ENCODE data around the gene IRS2. TPM values are rescaled to one million over a fixed set of nuclear protein-coding genes. Genes with fewer than 3 reads are reported as not detected.
A peak's percentile ranks its signal among the peaks of the same experiment; 100 is the strongest.
"Not testable (repeated sequence)": the region's sequence is repeated elsewhere in the genome, so short reads cannot be mapped to it uniquely, and the experiment has no call there.

IRS2 gene
- total and polyA plus RNA-seq, 3 donors from 2014 or later: 6.9 to 33.4 (median 23.9) TPM

DNA sequence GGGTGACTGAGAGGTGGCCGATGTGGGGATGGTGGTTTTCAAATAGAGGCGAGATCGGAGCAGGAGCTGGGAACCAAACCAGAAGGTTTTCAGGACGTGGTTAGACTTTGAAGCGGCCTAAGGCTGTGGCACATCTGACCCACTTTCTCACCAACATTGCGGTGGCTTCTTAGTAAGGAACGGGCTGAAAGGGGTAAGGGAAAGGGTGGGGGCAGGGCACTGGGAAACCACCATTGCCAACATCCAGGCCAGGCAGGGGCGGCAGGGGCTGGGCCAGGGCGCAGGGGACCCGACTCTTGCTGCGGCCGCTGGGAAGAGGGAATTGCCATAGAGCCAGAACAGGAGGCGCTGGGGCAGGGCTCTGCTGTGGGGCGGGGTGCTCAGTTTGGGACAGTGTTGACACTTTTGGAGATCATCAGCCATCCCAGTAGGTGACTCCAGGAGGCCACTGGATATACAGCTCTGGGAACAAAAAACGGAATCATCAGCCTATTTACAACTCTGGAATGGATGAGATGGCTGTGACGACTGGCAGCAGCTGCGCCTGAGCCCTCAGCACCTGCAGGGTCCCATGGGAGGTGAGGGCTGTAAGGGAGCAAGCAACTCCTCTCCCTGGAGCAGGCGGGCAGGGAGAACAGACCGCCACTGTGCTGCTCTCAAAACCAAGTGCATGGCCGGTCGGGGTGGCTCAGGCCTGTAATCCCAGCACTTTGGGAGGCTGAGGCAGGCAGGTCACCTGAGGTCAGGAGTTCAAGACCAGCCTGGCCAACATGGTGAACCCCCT lies 52.2 kb downstream of the IRS2 start:
- Histone ChIP-seq H3K4me1 (peaks cover 5% of the 10 kb centered on the region), H3K36me3 (ENCODE audit: low read depth, missing control alignments) (no peaks in the 10 kb centered on the region), H3K27ac (no peak overlapping the region), H3K27me3 (no peaks in the 10 kb centered on the region), H3K9me3 (no peaks in the 10 kb centered on the region), H3K4me3 (no peak overlapping the region)
- intact Hi-C loops (cut with DNase I; ENCODE audit: low total_unique reads): no loop called here
- 56 to 75% methylated on average over 21 of the region's 21 CpGs for WGBS, 2 donors
- TF ChIP-seq, protein P1, sequence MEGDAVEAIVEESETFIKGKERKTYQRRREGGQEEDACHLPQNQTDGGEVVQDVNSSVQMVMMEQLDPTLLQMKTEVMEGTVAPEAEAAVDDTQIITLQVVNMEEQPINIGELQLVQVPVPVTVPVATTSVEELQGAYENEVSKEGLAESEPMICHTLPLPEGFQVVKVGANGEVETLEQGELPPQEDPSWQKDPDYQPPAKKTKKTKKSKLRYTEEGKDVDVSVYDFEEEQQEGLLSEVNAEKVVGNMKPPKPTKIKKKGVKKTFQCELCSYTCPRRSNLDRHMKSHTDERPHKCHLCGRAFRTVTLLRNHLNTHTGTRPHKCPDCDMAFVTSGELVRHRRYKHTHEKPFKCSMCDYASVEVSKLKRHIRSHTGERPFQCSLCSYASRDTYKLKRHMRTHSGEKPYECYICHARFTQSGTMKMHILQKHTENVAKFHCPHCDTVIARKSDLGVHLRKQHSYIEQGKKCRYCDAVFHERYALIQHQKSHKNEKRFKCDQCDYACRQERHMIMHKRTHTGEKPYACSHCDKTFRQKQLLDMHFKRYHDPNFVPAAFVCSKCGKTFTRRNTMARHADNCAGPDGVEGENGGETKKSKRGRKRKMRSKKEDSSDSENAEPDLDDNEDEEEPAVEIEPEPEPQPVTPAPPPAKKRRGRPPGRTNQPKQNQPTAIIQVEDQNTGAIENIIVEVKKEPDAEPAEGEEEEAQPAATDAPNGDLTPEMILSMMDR (IDR thresholded peaks at IDR 0.05): no peak
- no peak for TF ChIP-seq POLR2A (IDR thresholded peaks at IDR 0.05)
- DNase-seq: no peak

DNA sequence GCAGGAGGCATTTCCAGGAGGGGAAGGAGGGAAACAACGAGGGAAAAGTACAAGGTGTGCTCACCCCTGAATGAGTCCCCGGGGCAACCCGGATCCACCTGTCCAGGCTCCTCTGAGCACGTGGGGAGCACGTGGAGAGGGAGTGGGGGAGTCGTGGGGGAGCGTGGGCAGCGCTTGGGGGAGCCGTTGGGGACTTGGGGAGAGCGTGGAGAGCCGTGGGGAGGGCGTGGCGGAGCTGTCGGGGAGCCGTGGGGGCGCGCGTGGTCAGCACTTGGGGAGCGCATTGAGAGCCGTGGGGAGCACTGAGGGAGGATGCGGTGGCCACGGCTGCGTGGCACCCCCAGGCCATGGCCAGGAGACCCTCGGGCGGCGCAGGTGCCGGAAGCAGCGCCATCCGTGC lies 52.8 kb downstream of the IRS2 start:
- DNase-seq: no peak
- no peaks in the 10 kb centered on the region for H3K36me3 ChIP-seq (ENCODE audit: low read depth, missing control alignments)
- TF ChIP-seq, protein P1 (IDR thresholded peaks at IDR 0.05): no peak
- no peak for TF ChIP-seq POLR2A (IDR thresholded peaks at IDR 0.05)
- H3K9me3 ChIP-seq: no peaks in the 10 kb centered on the region
- peaks cover 10% of the 10 kb centered on the region for H3K4me1 ChIP-seq
- peak overlapping the region in 1 of 2 donors; percentile 48 for H3K4me3 ChIP-seq
- H3K27me3 ChIP-seq: no peaks in the 10 kb centered on the region
- WGBS, 2 donors: 73 to 81% methylated on average over 29 of the region's 29 CpGs
- intact Hi-C loops (cut with DNase I; ENCODE audit: low total_unique reads): no loop called here
- no peak overlapping the region for H3K27ac ChIP-seq

DNA sequence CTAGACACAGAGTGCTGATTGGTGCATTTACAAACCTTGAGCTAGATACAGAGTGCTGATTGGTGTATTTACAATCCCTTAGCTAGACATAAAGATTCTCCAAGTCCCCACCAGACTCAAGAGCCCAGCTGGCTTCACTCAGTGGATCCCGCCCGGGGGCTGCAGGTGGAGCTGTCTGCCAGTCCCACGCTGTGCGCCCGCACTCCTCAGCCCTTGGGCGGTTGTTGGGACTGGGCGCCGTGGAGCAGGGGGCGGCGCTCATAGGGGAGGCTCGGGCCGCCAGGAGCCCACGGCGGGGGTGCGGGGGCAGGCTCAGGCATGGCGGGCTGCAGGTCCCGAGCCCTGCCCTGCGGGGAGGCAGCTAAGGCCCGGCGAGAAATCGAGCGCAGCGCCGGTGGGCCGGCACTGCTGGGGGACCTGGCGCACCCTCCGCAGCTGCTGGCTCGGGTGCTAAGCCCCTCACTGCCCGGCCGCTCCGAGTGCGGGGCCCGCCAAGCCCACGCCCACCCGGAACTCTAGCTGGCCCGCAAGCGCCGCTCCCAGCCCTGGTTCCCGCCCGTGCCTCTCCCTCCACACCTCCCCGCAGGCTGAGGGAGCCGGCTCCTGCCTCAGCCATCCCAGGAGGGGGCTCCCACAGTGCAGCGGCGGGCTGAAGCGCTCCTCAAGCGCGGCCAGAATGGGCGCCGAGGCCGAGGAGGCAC lies 53.8 kb downstream of the IRS2 start:
- WGBS, 2 donors: 74 to 100% methylated on average over 12 to 48 of the region's 50 CpGs
- H3K9me3 ChIP-seq; intact Hi-C loops (cut with DNase I; ENCODE audit: low total_unique reads); H3K27ac ChIP-seq; H3K36me3 ChIP-seq (ENCODE audit: low read depth, missing control alignments); H3K27me3 ChIP-seq: not testable (repeated sequence)
- peaks cover 11% of the 10 kb centered on the region for H3K4me1 ChIP-seq
- peak overlapping the region in 1 of 2 donors; percentile 48 for H3K4me3 ChIP-seq
- peak; percentile 61 for DNase-seq

DNA sequence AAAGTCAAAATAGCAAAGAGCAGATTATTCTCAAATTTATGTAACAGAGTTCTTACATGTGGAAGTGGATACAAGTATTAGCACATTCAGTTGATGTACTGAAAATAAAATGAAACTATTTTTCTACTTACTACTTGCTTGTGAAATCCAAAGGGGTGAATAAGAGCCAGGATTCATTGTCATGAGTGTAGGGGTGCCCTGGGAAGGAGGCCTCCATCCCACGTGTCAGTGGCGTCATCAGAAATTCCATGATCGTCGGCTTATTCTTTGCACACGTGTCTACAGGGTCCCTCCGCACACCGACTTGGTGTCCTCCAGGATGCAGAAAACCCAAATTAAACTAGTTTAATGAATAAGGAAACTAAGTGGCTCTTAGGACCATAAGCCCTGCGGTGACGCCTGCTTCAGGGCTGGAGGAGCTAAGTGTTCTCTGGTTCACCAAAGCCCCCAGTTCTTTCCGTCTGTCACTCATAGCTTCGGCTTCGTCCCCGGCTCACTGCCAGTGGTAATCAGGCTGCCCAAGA lies 55.5 kb downstream of the IRS2 start:
- Histone ChIP-seq H3K27ac (no peak overlapping the region), H3K4me1 (peaks cover 11% of the 10 kb centered on the region), H3K9me3 (no peaks in the 10 kb centered on the region), H3K4me3 (no peak overlapping the region), H3K36me3 (ENCODE audit: low read depth, missing control alignments) (no peaks in the 10 kb centered on the region), H3K27me3 (no peaks in the 10 kb centered on the region)
- TF ChIP-seq, protein P1 (IDR thresholded peaks at IDR 0.05): no peak
- no peak for TF ChIP-seq POLR2A (IDR thresholded peaks at IDR 0.05)
- 69 to 75% methylated on average over 13 of the region's 13 CpGs for WGBS, 2 donors
- no peak for DNase-seq
- intact Hi-C loops (cut with DNase I; ENCODE audit: low total_unique reads): no loop called here

All from testis (tissue), 3 donors.